IPS DF 6.9 (cell line): ENCODE measurements around the gene CDH5.

Source experiments
- DNase-seq: peaks from one replicate; pipeline ENCODE4 v3.0.0-alpha.2; 2013; ENCODE audit warnings: low read depth, low spot score
- H3K27ac ChIP-seq: one replicate; pipeline ENCODE4 v1.5.1; 2013; ENCODE audit warnings: low read length, control low read depth
- H3K27me3 ChIP-seq: 2 replicates; pipeline ENCODE4 v1.6.1; 2013; ENCODE audit warnings: mild to moderate bottlenecking, low read length; ENCODE audit not compliant: control insufficient read depth, insufficient read depth
- H3K36me3 ChIP-seq: 2 replicates; pipeline ENCODE4 v1.6.1; 2013; ENCODE audit warnings: low read length; ENCODE audit not compliant: control insufficient read depth, insufficient read depth
- H3K4me1 ChIP-seq: 2 replicates; pipeline ENCODE4 v1.6.1; 2013; ENCODE audit warnings: low read length; ENCODE audit not compliant: control insufficient read depth, insufficient read depth
- H3K4me3 ChIP-seq: 2 replicates; pipeline ENCODE4 v1.5.1; 2013; ENCODE audit warnings: mild to moderate bottlenecking, low read length
- H3K9me3 ChIP-seq: 2 replicates; pipeline ENCODE4 v1.6.1; 2013; ENCODE audit warnings: low read length, inconsistent platforms; ENCODE audit not compliant: control insufficient read depth, insufficient read depth
- WGBS: extraction: QIAGEN DNeasy Blood & Tissue Kit; methylation state at CpG from one replicate; pipeline ENCODE4 v1.1.7; 2013; ENCODE audit warnings: mixed read lengths, missing lambda C conversion rate; ENCODE audit not compliant: insufficient read length, insufficient coverage; 5-methylcytosine and 5-hydroxymethylcytosine counted together

Gene CDH5

DNA sequence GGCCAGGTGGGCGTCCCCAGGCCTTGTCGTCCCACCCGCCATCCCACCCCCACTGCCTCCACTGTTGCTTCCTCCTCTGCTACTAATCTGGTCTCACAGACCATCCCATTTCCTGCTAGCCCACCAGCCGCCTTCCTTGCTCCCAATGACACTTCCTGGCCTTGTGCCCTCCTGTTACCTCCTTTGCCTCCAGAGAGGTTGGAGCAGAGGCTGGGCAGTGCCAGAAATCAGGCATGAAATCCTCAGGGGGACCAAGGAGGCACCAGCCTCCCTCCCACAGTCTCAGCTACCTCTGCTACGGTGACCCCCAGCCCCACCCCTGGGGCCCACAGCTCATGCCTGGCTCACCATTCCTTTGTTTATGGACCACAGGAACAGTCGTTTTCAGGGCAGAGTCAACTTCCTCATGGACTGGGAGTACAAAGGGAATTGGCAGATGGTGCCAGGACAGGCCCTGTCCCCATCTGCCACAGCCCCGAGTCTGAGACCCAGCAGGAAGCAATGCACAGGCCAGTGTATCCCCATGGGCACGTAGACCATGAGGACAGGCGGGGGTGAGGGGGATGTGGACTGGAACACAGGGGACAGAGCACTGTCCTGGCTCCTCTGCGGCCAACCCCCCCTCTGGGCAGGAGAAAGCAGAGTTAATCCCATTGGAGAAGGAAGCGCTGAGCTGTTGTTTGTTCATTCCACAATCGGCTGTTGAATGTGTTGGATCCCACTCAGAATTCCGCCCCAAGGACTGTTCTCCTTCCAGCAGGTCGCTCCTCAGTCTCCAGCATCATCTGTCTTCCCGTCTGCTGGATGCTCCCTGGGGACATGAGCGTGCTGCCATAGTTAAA, 2.2 kb upstream of the CDH5 start:
- WGBS = no CpG with 5 or more reads among the region's 16 CpGs
- no peaks in the 10 kb centered on the region for H3K9me3 ChIP-seq
- H3K4me3 ChIP-seq = no peak overlapping the region
- no peak for DNase-seq
- H3K27me3 ChIP-seq = no peaks in the 10 kb centered on the region
- H3K4me1 ChIP-seq = peaks cover 7% of the 10 kb centered on the region
- no peak overlapping the region for H3K27ac ChIP-seq
- H3K36me3 ChIP-seq = no peaks in the 10 kb centered on the region

DNA sequence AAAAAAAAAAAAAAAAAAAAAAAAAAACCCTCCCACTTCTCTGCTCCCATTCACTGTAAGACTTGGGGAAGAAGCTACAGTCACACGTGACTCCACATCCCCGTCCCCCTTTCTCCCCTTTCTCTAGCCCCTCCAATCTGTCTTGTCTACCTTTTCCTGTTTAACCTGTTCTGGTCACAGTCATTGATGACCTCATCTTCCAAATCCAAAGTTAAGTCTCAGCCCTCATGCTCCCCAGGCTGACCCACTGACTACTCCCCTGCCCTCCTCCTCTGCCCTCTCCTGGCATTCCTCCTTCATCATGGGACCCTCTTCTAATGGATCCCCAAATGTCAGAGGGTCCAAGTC, 1.6 kb upstream of the CDH5 start:
- Histone ChIP-seq H3K36me3 (no peaks in the 10 kb centered on the region), H3K27me3 (no peaks in the 10 kb centered on the region), H3K9me3 (no peaks in the 10 kb centered on the region), H3K4me1 (peaks cover 7% of the 10 kb centered on the region), H3K27ac (no peak overlapping the region), H3K4me3 (no peak overlapping the region)
- no peak for DNase-seq
- no CpG with 5 or more reads among the region's 2 CpGs for WGBS

DNA sequence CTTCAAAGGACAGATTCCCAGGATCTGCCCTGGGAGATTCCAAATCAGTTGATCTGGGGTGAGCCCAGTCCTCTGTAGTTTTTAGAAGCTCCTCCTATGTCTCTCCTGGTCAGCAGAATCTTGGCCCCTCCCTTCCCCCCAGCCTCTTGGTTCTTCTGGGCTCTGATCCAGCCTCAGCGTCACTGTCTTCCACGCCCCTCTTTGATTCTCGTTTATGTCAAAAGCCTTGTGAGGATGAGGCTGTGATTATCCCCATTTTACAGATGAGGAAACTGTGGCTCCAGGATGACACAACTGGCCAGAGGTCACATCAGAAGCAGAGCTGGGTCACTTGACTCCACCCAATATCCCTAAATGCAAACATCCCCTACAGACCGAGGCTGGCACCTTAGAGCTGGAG, 840 bp upstream of the CDH5 start:
- DNase-seq = no peak
- Histone ChIP-seq H3K4me3 (no peak overlapping the region), H3K27ac (no peak overlapping the region), H3K36me3 (no peaks in the 10 kb centered on the region), H3K4me1 (peaks cover 7% of the 10 kb centered on the region), H3K27me3 (no peaks in the 10 kb centered on the region), H3K9me3 (no peaks in the 10 kb centered on the region)
- WGBS = no CpG with 5 or more reads among the region's 4 CpGs

DNA sequence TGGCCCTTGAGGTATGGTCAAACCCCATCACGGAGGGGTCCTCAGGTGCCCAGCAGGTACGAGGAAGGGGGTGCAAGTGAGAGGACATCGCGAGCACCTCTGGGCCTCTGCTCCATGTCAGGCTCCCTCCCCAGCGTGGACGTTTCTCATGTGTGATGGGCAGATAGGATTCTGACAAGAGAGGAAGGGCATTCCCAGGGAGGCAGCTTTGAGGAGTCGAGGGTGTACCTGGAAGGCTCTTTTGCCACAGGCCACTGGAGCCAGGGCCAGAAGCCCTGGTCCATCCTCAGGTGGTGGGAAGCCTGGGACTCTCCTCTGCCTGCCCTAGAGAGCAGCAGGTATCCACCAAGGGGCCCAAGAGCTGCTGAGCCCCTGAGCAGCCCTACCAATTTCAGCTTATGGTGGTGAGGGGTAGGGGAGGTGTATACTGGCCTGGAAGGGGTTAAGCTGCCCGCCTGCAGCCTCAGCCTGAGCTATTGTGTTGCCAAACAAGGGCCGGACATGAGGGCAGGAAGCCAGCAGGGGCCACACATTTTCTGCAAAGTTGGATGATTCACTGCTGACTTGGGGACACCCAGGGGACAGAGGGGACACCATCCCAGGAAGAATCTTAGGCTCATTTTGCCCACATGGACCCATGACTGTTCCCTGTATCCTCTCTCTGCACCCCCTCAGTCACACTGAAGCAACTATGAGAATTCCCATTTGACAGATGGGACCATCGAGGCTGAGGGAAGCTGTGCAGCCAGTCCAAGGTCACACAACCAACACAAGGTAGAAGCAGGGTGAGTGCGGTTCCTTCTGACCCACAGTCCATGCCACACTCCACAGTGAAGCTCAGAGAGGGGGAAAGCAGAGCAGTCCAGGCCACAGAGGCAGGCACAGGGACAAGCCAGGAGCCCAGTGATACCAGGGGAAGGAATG, 1.7 kb downstream of the CDH5 start:
- H3K4me3 ChIP-seq = no peak overlapping the region
- no peaks in the 10 kb centered on the region for H3K27me3 ChIP-seq
- no peaks in the 10 kb centered on the region for H3K36me3 ChIP-seq
- no peaks in the 10 kb centered on the region for H3K9me3 ChIP-seq
- H3K4me1 ChIP-seq = peaks cover 7% of the 10 kb centered on the region
- WGBS = no CpG with 5 or more reads among the region's 11 CpGs
- no peak overlapping the region for H3K27ac ChIP-seq
- no peak for DNase-seq

DNA sequence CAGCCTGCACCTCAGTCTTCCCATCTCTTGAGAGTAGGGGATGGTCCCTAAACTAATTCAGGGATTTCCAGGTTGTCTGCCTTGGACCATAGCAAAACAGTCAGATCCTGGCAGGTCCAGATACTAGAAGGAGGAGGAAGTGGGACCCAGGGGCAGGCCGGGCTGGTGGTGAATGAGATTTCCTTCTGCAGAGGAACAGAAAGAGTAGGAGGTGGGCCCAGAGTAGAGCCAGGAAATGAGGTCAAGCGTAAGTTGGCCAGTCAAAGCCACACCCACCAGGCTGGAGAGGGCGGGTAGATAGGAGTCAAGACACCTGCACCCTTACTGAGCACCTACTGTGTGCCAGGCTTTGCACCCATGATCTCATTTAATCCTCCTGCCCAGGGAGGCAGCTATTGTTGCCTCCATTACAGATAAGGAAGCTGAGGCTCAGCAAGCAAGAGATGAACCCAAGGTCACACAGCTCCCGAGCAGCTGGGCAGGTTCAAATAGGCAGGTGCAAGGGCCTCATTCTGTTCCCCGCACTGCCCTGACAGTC, 2.6 kb downstream of the CDH5 start:
- H3K27me3 ChIP-seq = no peaks in the 10 kb centered on the region
- no CpG with 5 or more reads among the region's 5 CpGs for WGBS
- no peak overlapping the region for H3K27ac ChIP-seq
- no peaks in the 10 kb centered on the region for H3K9me3 ChIP-seq
- H3K4me1 ChIP-seq = peaks cover 6% of the 10 kb centered on the region
- no peak overlapping the region for H3K4me3 ChIP-seq
- H3K36me3 ChIP-seq = no peaks in the 10 kb centered on the region
- DNase-seq = no peak

DNA sequence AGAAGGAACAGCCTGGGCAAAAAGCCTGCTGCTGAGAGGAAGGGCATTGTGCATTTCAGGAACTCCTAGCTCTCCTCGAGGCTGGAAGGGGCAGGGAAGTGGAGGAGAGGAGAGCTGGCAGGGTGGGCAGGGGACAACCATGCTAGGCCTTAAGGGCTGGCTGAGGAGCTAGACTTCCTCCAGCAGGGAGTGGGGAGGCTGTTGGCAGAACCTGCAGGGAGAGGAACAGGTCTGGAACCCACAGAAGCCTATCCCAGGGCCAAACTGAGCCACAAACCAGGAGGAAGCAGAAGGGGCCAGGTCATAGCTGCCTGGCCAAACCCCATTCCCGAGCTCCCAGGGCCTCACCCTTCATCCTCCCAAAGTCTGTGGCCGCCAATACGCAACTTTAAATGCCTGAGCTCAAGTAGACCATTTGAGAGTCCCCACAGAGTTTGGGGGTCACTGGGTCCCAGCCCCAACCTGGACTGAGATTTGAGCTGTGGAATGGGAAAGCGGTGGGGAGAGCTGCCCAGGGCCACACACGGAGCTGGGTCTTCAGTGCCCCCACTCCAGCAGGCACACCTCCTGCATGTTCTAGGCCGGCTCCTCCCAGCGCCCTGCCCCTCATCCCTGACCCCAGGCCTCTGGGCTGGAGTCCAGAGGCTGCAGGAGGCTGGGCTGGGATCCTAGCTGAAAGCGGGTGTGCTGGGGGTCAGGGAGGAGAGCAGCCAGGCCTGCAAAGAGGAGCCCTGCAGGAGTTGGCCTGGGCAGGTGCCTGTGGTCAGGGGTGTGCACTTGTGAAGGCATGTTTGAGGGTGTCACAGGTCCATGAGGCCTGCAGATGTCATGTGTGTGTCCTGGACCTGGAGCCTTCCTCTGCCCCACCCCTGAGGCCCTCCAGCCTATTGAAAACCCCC, 4.5 kb downstream of the CDH5 start:
- no peak for DNase-seq
- H3K36me3 ChIP-seq = no peaks in the 10 kb centered on the region
- no peak overlapping the region for H3K4me3 ChIP-seq
- no peak overlapping the region for H3K27ac ChIP-seq
- H3K9me3 ChIP-seq = no peaks in the 10 kb centered on the region
- no peaks in the 10 kb centered on the region for H3K27me3 ChIP-seq
- peaks cover 2% of the 10 kb centered on the region for H3K4me1 ChIP-seq
- no CpG with 5 or more reads among the region's 9 CpGs for WGBS

DNA sequence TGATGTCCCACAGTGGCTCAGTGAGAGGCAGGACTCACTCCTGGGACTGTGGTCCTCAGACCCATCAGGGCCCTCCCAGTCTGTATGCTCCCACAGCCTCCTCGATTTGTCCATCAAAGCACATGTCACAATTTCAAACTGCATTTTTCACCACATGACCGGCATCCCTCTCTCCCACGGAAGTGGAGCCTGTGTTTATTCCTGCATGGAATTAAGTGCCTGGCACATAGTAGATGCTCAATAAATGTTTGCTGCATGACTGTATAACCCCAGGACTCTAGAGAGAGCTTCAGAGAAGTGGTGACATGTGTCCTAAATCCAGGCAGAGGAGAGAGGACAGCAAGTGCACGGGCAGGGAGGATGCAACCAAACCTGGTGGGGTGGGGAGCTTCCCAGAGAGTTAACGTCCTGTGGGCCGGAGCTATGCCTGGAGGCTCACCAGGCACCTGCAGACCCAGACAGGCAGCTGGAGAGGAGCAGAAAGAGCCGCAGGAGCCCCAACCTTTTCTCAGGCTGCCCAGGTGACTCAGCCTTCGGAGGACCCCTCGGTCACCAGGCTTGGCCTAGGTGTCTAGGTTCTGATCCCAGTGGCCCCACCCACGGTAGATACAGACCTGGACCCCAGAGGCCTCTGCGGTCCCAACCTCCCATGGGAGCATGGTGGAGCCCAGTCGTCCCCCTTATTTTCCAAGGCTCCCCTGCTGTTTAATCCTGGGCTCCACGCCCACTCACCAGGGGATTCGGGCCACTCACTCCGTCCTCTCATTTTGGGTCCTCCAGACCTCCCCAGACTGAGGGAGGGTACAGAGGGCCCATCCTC, 5.8 kb downstream of the CDH5 start:
- H3K27ac ChIP-seq = no peak overlapping the region
- WGBS = no CpG with 5 or more reads among the region's 15 CpGs
- no peaks in the 10 kb centered on the region for H3K9me3 ChIP-seq
- no peaks in the 10 kb centered on the region for H3K36me3 ChIP-seq
- H3K4me1 ChIP-seq = peaks cover 2% of the 10 kb centered on the region
- H3K27me3 ChIP-seq = no peaks in the 10 kb centered on the region
- H3K4me3 ChIP-seq = no peak overlapping the region
- DNase-seq = no peak

DNA sequence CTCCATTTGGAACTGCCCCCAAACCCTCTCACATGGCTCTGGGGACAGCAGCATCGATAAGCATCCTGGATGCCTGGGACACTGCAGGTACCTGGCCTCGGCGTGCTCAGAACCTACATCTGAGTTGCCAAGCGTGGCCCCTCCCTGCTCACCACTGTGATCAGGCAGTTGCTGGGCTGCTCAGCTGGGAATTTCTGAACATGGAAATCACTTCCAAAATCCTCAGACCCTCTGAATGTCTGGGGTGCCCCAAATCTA, 6.3 kb downstream of the CDH5 start:
- no peak for DNase-seq
- peaks cover 2% of the 10 kb centered on the region for H3K4me1 ChIP-seq
- H3K27me3 ChIP-seq = no peaks in the 10 kb centered on the region
- H3K27ac ChIP-seq = no peak overlapping the region
- H3K36me3 ChIP-seq = no peaks in the 10 kb centered on the region
- H3K9me3 ChIP-seq = no peaks in the 10 kb centered on the region
- no peak overlapping the region for H3K4me3 ChIP-seq
- no CpG with 5 or more reads among the region's 4 CpGs for WGBS

DNA sequence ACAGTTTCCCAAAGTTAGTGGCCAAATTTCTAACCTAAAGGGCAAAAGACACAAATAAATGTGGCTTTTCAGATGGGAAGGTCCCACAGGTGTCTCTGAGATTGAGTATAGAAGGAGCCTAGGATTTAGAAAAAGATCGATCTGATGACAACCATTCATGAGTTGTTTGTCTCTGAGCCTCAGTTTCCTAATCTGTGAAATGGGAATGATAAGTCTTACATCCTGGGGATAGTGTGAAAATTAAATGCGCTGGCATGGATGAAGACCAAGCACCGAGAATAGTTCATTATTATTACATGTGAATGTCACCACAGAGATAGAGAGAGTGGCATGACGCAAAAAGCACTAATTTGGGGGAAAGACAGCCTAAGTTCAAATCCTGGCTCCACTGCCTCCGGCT, 7.2 kb downstream of the CDH5 start:
- no CpG with 5 or more reads among the region's 5 CpGs for WGBS
- DNase-seq = no peak
- H3K27ac ChIP-seq = no peak overlapping the region
- no peaks in the 10 kb centered on the region for H3K9me3 ChIP-seq
- H3K4me3 ChIP-seq = no peak overlapping the region
- H3K27me3 ChIP-seq = no peaks in the 10 kb centered on the region
- peaks cover under 1% of the 10 kb centered on the region; the same call in 1 of the 2 replicates for H3K4me1 ChIP-seq
- H3K36me3 ChIP-seq = no peaks in the 10 kb centered on the region
